BJ (cell line): ENCODE data around the gene SINHCAF. TPM values are rescaled to one million over a fixed set of nuclear protein-coding genes. Genes with fewer than 3 reads are reported as not detected.
"Not testable (repeated sequence)": the region's sequence is repeated elsewhere in the genome, so short reads cannot be mapped to it uniquely, and the experiment has no call there.

ENCODE experiments used
- CTCF ChIA-PET: fragments of 350-600 bp; formaldehyde crosslinking; extraction: SDS; loops from one replicate; lab custom pipeline; 2021; ENCODE audit warnings: antibody characterized with exemption, inconsistent platforms; lab: Yijun Ruan, JAX
- POLR2A ChIA-PET: fragments of 300-600 bp; sonication (Branson Sonifier 250); formaldehyde crosslinking; extraction: SDS; loops from one replicate; lab custom pipeline; 2021; ENCODE audit warnings: antibody characterized with exemption; lab: Charles Lee
- DNase-seq: peaks from one replicate; pipeline ENCODE4 v3.0.0-alpha.2; 2011; ENCODE audit warnings: low read depth
- H3K27me3 ChIP-seq: 2 replicates; pipeline ENCODE4 v1.6.0; 2011; ENCODE audit warnings: low read length; ENCODE audit not compliant: control insufficient read depth, insufficient read depth
- H3K36me3 ChIP-seq: 2 replicates; pipeline ENCODE4 v1.5.1; 2011; ENCODE audit warnings: low read length; ENCODE audit not compliant: control insufficient read depth, insufficient read depth
- H3K4me3 ChIP-seq: 2 replicates; pipeline ENCODE4 v1.5.1; 2011; ENCODE audit warnings: low read depth, mild to moderate bottlenecking, control low read depth, low read length
- polyA minus RNA-seq: library from RNA; depleted of rRNA, polyadenylated mRNA; stranded (reverse); fragments of >200 nt; gene quantifications from 2 replicates; pipeline ENCODE4 v1.2.3, GENCODE V29; 2011; rRNA and poly(A)+ RNA removed
- polyA plus RNA-seq: library from polyadenylated mRNA; depleted of rRNA; stranded (reverse); fragments of >200 nt; gene quantifications from 2 replicates; pipeline ENCODE4 v1.2.3, GENCODE V29; 2011; rRNA removed
- TF ChIP-seq, protein P1 (sequence below): IDR thresholded peaks from 2 replicates; pipeline ENCODE4 v1.5.1; 2011; ENCODE audit warnings: low read depth, mild to moderate bottlenecking, control low read depth, inconsistent platforms, low read length, moderate library complexity; ENCODE audit not compliant: insufficient read depth

The SINHCAF gene, protein sequence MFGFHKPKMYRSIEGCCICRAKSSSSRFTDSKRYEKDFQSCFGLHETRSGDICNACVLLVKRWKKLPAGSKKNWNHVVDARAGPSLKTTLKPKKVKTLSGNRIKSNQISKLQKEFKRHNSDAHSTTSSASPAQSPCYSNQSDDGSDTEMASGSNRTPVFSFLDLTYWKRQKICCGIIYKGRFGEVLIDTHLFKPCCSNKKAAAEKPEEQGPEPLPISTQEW
- polyA plus RNA-seq (6.6 and 11.5 TPM in 2 replicates), polyA minus RNA-seq (4.7 and 4.9 TPM in 2 replicates)

DNA sequence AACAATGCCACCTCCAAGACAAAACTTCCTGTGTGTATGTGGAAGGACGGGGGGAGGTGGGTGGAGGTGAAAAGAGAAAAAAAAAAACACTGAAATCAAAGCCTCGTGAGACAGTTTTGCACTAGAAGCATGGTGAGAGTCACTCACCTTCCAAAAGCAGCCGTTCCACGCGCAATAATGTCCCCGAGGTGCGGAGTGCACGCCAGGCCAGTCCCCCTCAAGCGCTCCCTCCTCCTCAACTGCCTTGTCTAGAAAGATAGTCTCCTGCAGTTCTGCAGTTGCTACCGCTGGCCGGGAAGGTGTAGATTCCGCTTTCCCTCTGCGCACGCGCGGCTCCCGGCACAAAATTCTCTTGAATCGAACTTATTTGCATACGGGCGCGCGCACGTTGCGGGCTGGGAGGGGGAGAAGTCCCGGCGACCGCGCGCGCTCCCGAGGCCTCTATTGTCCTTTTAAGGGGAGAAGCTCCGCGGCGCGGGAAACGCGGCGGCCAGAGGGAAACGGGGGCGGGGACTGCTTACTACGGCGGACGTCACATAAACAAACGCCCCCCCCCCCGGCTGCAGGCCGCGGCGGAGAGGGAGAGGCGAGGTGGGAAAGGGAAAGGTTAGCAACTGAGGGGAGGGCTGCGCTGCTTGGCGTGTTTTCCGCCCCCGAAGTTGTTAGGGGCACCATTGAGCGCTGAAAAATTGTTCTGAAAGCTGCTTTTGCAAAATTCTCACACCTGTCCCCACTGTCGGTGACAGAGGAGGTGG is at the start of gene SINHCAF:
SINHCAF (minus strand) TSS at position 274 of the 755 bp plus-strand sequence. CDS start 27,946 bp downstream, outside the sequence.
- TF ChIP-seq, protein P1, sequence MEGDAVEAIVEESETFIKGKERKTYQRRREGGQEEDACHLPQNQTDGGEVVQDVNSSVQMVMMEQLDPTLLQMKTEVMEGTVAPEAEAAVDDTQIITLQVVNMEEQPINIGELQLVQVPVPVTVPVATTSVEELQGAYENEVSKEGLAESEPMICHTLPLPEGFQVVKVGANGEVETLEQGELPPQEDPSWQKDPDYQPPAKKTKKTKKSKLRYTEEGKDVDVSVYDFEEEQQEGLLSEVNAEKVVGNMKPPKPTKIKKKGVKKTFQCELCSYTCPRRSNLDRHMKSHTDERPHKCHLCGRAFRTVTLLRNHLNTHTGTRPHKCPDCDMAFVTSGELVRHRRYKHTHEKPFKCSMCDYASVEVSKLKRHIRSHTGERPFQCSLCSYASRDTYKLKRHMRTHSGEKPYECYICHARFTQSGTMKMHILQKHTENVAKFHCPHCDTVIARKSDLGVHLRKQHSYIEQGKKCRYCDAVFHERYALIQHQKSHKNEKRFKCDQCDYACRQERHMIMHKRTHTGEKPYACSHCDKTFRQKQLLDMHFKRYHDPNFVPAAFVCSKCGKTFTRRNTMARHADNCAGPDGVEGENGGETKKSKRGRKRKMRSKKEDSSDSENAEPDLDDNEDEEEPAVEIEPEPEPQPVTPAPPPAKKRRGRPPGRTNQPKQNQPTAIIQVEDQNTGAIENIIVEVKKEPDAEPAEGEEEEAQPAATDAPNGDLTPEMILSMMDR: no peak
- ChIA-PET CTCF (interaction anchor here (0.7 to 1.2 kb wide), 3 partner anchors 28 to 286 kb away, joined by 3 read pairs; no protein-coding TSS in a partner anchor), POLR2A (interaction anchor here (0.6 to 0.7 kb wide), 2 partner anchors 36 to 852 kb away, joined by 3 read pairs; no protein-coding TSS in a partner anchor)
- Histone ChIP-seq H3K27me3 (no peaks in the 10 kb centered on the region), H3K36me3 (no peaks in the 10 kb centered on the region), H3K4me3 (peak within 1 kb of the TSS; percentile 66)
- DNase-seq: peak; percentile 89

DNA sequence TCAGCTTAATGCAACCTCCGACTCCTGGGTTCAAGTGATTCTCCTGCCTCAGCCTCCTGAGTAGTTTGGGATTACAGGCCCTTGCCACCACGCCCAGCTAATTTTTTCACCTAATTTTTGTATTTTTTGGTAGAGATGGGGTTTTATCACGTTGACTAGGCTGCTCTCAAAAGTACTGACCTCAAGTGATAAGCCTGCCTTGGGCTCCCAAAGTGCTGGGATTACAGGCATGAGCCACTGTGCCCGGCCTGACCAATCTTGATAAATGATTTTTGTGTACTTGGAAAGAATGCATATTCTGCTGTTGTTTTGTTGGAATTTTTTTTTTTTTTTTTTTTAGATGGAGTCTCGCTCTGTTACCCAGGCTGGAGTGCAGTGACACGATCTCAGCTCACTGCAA is 49.5 kb upstream of the SINHCAF start:
- POLR2A ChIA-PET, CTCF ChIA-PET: not testable (repeated sequence)

DNA sequence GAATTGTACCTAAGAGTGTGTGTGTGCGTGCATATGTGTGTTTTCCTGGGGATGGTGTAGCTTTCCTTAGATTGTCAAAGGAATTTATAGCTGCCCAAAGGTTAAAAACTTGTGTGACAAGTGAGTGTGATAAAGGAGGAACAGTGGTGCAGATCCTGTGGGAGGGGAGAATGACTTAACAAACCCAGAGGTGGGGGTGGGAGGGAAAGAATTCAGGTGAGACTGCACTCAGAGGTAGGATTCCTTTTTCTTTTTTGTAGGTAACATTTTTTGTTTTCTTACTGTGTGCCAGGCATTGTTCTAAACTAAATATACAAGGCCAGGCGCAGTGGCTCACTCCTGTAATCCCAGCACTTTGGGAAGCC is 45.3 kb upstream of the SINHCAF start:
- TF ChIP-seq, protein P1: no peak
- POLR2A ChIA-PET: no interaction called here
- CTCF ChIA-PET: no interaction called here
- no peaks in the 10 kb centered on the region for H3K36me3 ChIP-seq
- no peak for DNase-seq
- no peak overlapping the region for H3K4me3 ChIP-seq
- H3K27me3 ChIP-seq: no peaks in the 10 kb centered on the region

More for the DNA sequence above, 49.5 kb upstream of the SINHCAF start:
- not testable (repeated sequence) for DNase-seq, H3K27me3 ChIP-seq, H3K4me3 ChIP-seq, H3K36me3 ChIP-seq

DNA sequence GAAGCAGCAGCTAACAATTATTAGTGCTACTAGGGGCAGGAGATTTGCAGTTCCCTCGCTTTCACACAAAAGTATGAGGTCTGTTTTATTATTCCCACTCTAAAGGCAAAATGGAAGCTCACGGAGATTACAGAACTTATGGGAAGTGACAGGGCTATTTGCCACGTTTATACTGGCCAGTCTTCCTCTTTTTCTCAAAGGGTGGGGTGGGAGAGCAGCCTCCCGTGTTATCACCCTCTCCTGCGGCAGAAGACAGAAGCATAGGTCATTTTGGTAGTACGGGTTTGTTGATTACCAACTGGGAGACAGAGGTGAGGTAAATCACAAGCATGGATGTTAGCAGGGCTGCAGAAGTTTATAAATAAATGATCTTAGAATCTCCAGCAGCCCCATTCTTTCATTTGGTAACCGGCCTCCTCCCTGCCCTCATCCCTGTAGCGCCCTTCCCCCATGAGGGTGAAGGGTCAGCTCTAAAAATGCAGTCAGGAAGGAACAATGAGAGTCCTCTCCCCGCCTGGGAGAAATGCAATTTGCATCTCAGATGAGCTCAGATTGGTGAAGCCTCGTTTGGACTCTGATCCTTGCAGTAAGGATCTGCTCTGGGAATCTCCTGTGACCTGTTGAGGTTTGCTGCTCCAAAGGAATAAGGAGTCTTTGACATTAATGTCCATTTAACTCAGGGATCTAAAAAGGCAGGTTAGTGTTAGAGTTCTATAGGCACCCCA is 44.7 kb upstream of the SINHCAF start:
- TF ChIP-seq, protein P1: no peak
- ChIA-PET POLR2A (no interaction called here), CTCF (no interaction called here)
- DNase-seq: no peak
- no peak overlapping the region; the same call in 1 of the 2 replicates for H3K4me3 ChIP-seq
- H3K27me3 ChIP-seq: no peaks in the 10 kb centered on the region
- H3K36me3 ChIP-seq: no peaks in the 10 kb centered on the region

DNA sequence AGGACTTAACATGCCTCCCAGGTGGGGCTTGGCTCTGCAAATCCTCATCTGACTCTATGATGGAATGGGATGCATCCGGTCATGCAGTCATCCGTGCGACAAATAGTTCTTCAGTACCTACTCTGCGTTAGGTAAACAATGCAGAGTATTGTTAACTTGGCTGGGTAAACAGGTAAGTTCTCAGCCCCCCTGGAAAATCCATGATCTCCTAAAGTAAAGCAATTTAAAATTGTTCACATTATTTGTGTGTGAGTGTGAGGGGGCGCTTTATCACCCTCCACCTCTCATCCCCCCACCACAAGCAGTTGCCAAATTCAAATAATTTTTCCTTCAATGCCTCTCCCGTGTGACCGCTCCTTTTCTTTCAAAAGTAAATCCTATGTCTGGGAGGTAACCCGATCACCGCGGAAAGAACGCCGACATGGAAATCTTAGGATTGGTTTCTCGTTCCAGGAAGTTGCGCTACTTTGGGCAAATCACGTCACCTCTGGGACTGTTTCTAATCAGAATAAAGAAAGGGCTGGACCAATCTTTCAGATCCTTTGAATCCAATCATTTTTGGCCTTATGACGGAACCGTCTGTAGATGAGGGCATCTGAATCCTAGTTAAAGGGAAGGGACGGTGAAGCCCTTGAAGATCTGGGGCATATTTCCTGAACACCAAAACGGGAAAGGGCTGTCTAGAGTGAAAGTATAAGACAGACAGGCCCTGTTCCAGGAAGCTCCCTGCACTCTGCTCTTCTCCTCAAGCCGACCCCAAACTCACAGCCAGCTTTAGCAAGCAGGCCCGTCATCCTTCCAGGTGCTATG is 44.0 kb upstream of the SINHCAF start:
- ChIA-PET POLR2A (no interaction called here), CTCF (interaction anchor here (1.6 kb wide), 1 partner anchor 24 kb away, joined by 6 read pairs; no protein-coding TSS in a partner anchor)
- Histone ChIP-seq H3K27me3 (no peaks in the 10 kb centered on the region; the same call in 1 of the 2 replicates), H3K4me3 (peak overlapping the region; percentile 14; the same call in 1 of the 2 replicates), H3K36me3 (no peaks in the 10 kb centered on the region)
- TF ChIP-seq, protein P1: no peak
- DNase-seq: peak; percentile 10
